GM18951 (cell line): Measurements from ENCODE around the gene TSTD2.

Source experiments
- POLR2A ChIP-seq: IDR thresholded peaks from 4 replicates; pipeline ENCODE4 v1.6.1; 2011; ENCODE audit warnings: mild to moderate bottlenecking; ENCODE audit not compliant: insufficient read length, insufficient read depth; ENCODE audit errors: extremely low read depth
- in situ Hi-C: fragments of 300-500 bp; cut with MboI; formaldehyde crosslinking; loops from one replicate; pipeline ENCODE4 v1.12.0; 2022; ENCODE audit warnings: low sequenced_read_pairs, mixed read lengths, inconsistent platforms; ENCODE audit not compliant: unreplicated experiment

The TSTD2 gene

GRCh38 chr9:97617939-97618416 is 15.2 kb downstream of the TSTD2 start:
- in situ Hi-C loops: loop anchor here (10.0 to 25.0 kb wide), 2 partner anchors 153 to 756 kb away; partner anchors contain the start of gene ZNF782
- TF ChIP-seq POLR2A: no peak

DNA sequence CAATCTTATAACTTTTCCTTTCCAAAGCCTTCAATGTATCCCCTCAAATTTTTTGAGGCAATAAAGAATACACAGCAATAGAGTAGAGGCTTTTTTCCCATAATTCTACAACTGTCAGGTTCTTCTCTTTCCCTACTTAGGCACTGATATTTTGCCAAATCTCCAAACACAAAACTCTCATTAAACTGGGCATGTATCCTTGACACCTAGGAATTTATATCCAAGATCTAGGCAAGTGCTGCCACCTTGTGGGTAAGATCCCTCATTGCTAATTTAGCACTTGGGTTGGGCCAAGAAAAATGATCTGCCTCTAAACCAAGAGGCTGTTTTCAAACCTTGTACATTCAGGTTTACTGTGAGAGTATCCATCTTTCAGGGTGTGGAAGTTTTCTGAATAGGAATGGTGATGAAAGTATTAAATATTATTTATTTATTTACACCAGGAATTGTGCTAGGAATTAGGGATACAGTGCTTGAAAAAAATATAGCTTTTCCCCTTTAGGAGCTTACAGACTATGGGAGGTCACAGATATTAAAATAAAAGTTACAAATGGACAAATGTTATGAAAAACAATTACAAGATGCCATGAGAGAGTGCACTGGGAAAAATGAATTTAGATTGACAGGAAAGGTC is 17.6 kb downstream of the TSTD2 start:
- in situ Hi-C loops: loop anchor here (10.0 to 25.0 kb wide), 2 partner anchors 151 to 753 kb away; partner anchors contain the start of gene ZNF782
- TF ChIP-seq POLR2A: no peak

DNA sequence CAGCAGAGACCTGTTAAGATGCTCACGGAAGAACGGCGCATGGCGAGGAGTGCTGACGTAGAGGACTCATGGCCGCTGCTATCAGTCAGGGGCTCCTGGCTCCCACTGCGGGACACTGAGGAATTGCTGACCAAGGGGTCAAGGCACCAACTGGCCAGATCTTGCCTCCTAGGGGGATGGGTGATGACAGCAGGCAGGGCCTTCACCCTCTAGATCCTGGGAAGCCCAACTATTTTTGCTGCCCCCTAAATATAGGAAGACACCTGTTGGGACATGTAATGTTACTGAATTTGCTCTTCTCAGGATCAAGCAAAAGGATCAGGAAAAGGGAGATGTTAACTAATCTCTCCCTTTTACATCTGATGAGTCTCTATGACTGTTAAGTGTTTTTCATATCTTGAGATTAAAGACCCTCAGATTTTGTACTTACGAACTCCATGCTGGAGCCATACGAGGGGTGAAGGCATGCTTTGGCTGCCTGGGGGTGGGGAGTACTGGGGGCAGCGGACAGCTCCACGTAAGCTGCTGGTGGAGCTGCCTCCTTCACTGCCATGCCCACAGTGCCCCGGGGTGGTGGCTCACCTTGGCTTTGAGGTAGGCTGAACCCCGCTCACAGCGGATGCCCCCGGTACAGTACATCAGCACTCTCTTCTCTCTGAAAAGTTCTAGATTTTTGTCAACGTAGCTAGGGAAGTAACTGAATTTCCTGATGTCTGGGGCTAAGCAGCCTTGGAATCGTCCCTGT is 28.1 kb downstream of the TSTD2 start:
- no peak for TF ChIP-seq POLR2A
- in situ Hi-C loops: loop anchor here (10.0 to 25.0 kb wide), 2 partner anchors 200 to 743 kb away; partner anchors contain the start of gene ZNF782

- in situ Hi-C loops: loop anchor here (10.0 to 25.0 kb wide), 2 partner anchors 198 to 740 kb away; partner anchors contain the start of gene ZNF782
- TF ChIP-seq POLR2A: no peak
These were observed 30.7 kb downstream of the TSTD2 start for GRCh38 chr9:97602430-97602829.

GRCh38 chr9:97601228-97601898 is 31.8 kb downstream of the TSTD2 start:
- in situ Hi-C loops: loop anchor here (10.0 to 25.0 kb wide), 2 partner anchors 197 to 739 kb away; partner anchors contain the start of gene ZNF782
- TF ChIP-seq POLR2A: no peak

GRCh38 chr9:97600531-97601227 is 32.5 kb downstream of the TSTD2 start:
- TF ChIP-seq POLR2A: no peak
- in situ Hi-C loops: loop anchor here (10.0 to 25.0 kb wide), 2 partner anchors 196 to 738 kb away; partner anchors contain the start of gene ZNF782

DNA sequence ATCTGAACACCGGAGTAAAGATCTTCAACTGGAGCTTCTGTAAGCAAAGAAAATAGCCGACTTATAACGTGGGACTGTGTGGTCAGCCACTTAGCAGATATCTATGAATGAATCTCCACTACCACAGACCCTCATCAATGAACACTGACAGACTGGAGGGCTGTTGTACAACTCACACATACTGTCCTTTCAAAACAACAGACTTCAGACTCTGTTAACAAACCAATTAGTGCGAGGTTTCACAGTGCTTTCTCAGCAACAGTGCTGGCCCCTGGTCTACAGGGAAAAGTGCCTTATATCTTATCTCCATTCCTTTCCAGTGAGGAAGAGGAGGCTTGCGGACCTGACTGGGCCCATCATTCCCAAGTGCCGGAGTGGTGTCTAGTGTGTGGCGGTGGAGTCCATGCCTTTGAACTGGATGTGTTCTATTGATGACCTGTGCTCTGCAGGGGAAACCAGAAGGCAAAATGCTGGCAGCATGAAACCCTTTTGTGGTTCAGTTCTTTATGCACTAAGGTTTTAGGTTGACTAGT is 33.8 kb downstream of the TSTD2 start:
- no peak for TF ChIP-seq POLR2A
- in situ Hi-C loops: no loop called here

GRCh38 chr9:97598461-97599288 is 34.5 kb downstream of the TSTD2 start:
- in situ Hi-C loops: no loop called here
- no peak for TF ChIP-seq POLR2A

- in situ Hi-C loops: no loop called here
- no peak for TF ChIP-seq POLR2A
These were observed 36.3 kb downstream of the TSTD2 start for GRCh38 chr9:97596906-97597305.

- in situ Hi-C loops: no loop called here
These were observed 38.7 kb downstream of the TSTD2 start for GRCh38 chr9:97594381-97594921.

GRCh38 chr9:97593960-97594359 is 39.2 kb downstream of the TSTD2 start:
- in situ Hi-C loops: no loop called here
- TF ChIP-seq POLR2A: no peak

More at GRCh38 chr9:97594381-97594921, 38.7 kb downstream of the TSTD2 start:
- TF ChIP-seq POLR2A: no peak
